ENCODE results near the gene NOX5.

DNA sequence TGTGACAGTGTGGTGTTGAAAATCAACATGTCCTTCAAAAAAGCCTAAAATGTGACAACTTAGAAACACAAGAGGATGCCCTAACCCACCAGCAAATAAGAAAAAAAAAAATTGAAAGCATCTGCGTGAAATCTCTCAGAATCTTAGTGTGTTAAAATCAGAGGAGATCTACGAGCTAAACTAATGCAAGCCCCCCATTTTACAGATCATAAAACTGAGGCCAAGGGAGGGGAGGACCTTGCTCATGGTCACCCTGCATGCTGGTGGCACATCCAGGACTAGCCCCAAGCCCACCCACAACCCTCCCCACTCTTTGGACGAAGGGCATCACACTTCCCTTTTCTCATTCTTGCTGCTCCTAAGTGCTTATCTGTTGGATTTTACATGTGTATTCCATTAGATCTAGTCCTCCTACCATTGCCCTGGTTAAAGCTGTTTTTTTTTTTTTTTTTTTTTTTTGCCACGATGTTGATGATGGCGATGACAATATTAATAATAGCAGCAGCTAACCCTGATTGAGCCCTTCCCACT lies 29.1 kb upstream of the NOX5 start:
- TF ChIP-seq CTCF (conservative IDR thresholded peaks at IDR 0.05; ENCODE audit: low read length) (no peak), EZH2phosphoT487 (IDR thresholded peaks at IDR 0.05; ENCODE audit: borderline replicate concordance, low read depth, low read length) (no peak)

Data from OCI-LY7 (cell line).